Measurements from ENCODE around the gene PBX1.
A peak's percentile ranks its signal among the peaks of the same experiment; 100 is the strongest.
"Not testable (repeated sequence)": the region's sequence is repeated elsewhere in the genome, so short reads cannot be mapped to it uniquely, and the experiment has no call there.

PBX1 gene

DNA sequence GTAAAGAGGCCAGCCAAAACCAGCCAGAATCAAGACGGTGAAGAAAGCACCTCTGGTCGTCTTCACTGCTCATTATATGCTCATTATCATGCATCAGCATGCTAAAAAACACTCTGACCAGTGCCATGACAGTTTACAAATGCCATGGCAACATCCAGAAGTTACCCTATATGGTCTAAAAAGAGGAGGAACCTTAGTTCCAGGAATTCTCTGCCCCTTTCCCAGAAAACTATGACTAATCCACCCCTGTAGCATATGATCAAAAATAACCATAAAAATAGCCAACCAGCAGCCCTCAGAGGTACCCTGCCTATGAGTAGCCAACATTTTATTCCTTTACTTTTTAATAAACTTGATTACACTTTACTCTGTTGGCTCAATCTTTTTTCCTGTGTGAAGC, 34.2 kb upstream of the PBX1 start:
- Histone ChIP-seq H3K4me1 (ENCODE audit: control insufficient read depth, insufficient read depth, low read length) (no peaks in the 10 kb centered on the region), H3K4me3 (ENCODE audit: low read depth, low read length) (no peak overlapping the region), H3K9me3 (ENCODE audit: control insufficient read depth, insufficient read depth, low read depth, low read length) (no peaks in the 10 kb centered on the region), H3K36me3 (ENCODE audit: control insufficient read depth in 2 of 2, insufficient read depth in 1 of 2, low read length in 2 of 2) (no peaks in the 10 kb centered on the region), H3K27ac (ENCODE audit: extremely low read depth, low read depth, low read length) (no peak overlapping the region)
- ChIA-PET POLR2A (no interaction called here), CTCF (no interaction called here)
- TF ChIP-seq ZFHX2 (tag by site-specific recombination; conservative IDR thresholded peaks at IDR 0.05) (no peak), OVOL3 (tag by site-specific recombination; IDR thresholded peaks at IDR 0.05) (no peak)

DNA sequence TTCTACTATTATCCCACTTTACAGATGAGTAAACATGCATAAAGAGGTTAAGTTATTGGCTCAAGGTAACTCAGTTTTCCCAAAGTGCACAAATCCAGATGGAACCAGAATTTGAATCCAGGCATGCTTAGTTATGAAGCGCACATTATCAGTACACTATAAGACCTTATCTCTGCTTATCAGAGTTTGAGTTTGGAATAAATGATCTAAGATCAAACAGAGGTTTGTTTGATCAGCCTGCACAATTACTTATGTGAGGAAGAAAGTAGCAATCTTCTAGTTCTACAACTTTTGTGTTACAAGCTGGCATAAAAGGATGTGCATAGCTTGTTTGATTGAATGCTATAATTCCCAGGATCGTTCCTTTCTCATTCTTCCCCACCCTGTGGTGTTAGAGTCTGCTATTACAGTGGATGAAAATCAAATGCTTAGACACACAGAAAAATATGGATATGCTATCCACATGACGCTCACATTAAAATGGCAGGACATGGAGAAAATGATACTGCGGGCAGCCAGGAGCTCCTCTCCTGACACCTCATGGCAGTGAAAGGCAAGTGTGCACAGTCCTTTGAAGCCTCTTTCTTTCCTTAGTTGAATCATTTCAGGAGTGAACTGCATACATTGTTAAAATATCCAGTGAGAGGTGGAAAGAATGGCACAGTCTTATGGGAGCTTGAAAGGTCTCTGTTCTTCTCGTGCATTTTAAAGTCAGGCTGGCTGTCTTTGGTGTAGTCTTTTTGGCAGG, 23.9 kb upstream of the PBX1 start:
- H3K36me3 ChIP-seq (ENCODE audit: control insufficient read depth in 2 of 2, insufficient read depth in 1 of 2, low read length in 2 of 2), result no peaks in the 10 kb centered on the region
- H3K4me1 ChIP-seq (ENCODE audit: control insufficient read depth, insufficient read depth, low read length), result no peaks in the 10 kb centered on the region
- H3K9me3 ChIP-seq (ENCODE audit: control insufficient read depth, insufficient read depth, low read depth, low read length), result no peaks in the 10 kb centered on the region
- no peak overlapping the region for H3K27ac ChIP-seq (ENCODE audit: extremely low read depth, low read depth, low read length)
- TF ChIP-seq SCRT1 (tag by site-specific recombination; IDR thresholded peaks at IDR 0.05; ENCODE audit: borderline replicate concordance) (no peak), KLF16 (tag by site-specific recombination; IDR thresholded peaks at IDR 0.05) (no peak)
- TF ChIP-seq, protein P1, sequence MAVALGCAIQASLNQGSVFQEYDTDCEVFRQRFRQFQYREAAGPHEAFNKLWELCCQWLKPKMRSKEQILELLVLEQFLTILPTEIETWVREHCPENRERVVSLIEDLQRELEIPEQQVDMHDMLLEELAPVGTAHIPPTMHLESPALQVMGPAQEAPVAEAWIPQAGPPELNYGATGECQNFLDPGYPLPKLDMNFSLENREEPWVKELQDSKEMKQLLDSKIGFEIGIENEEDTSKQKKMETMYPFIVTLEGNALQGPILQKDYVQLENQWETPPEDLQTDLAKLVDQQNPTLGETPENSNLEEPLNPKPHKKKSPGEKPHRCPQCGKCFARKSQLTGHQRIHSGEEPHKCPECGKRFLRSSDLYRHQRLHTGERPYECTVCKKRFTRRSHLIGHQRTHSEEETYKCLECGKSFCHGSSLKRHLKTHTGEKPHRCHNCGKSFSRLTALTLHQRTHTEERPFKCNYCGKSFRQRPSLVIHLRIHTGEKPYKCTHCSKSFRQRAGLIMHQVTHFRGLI (tag by site-specific recombination; IDR thresholded peaks at IDR 0.05), result no peak
- TF ChIP-seq, protein P2, sequence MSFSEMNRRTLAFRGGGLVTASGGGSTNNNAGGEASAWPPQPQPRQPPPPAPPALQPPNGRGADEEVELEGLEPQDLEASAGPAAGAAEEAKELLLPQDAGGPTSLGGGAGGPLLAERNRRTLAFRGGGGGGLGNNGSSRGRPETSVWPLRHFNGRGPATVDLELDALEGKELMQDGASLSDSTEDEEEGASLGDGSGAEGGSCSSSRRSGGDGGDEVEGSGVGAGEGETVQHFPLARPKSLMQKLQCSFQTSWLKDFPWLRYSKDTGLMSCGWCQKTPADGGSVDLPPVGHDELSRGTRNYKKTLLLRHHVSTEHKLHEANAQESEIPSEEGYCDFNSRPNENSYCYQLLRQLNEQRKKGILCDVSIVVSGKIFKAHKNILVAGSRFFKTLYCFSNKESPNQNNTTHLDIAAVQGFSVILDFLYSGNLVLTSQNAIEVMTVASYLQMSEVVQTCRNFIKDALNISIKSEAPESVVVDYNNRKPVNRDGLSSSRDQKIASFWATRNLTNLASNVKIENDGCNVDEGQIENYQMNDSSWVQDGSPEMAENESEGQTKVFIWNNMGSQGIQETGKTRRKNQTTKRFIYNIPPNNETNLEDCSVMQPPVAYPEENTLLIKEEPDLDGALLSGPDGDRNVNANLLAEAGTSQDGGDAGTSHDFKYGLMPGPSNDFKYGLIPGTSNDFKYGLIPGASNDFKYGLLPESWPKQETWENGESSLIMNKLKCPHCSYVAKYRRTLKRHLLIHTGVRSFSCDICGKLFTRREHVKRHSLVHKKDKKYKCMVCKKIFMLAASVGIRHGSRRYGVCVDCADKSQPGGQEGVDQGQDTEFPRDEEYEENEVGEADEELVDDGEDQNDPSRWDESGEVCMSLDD (tag by site-specific recombination; IDR thresholded peaks at IDR 0.05), result no peak
- H3K4me3 ChIP-seq (ENCODE audit: low read depth, low read length), result no peak overlapping the region
- ChIA-PET CTCF (interaction anchor here (0.6 kb wide), 1 partner anchor 312 kb away, joined by 3 read pairs; no protein-coding TSS in a partner anchor), POLR2A (no interaction called here)

DNA sequence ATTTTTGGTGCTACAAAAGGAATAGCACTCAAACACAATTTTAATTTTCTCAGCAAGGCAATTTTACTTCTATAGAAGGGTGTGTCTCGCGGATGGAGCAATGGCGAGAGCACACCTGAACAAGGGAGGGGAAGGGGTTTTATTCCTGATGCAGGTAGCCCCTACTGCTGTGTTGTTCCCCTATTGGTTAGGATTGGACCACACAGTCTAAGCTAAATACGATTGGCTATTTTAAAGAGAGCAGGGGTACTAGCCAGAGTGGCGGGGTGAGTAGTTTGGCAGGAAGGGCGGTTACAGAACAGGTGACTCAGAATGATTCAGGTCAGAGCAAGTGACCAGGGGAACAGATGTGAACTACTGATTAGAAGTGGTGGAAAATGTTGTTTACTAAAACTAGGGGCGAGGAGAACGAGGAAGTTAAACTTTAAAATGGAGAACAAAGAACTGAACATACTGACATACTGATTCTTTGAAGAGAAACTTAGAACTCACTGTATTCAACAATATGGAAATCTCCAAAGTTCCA, 6.5 kb upstream of the PBX1 start:
- H3K4me1 ChIP-seq (ENCODE audit: control insufficient read depth, insufficient read depth, low read length); POLR2A ChIA-PET; H3K4me3 ChIP-seq (ENCODE audit: low read depth, low read length); H3K9me3 ChIP-seq (ENCODE audit: control insufficient read depth, insufficient read depth, low read depth, low read length); H3K36me3 ChIP-seq (ENCODE audit: control insufficient read depth in 2 of 2, insufficient read depth in 1 of 2, low read length in 2 of 2); CTCF ChIA-PET; H3K27ac ChIP-seq (ENCODE audit: extremely low read depth, low read depth, low read length): not testable (repeated sequence)
- TF ChIP-seq SETDB1 (IDR thresholded peaks at IDR 0.05; ENCODE audit: insufficient read length, low read length), result peak; percentile 60

DNA sequence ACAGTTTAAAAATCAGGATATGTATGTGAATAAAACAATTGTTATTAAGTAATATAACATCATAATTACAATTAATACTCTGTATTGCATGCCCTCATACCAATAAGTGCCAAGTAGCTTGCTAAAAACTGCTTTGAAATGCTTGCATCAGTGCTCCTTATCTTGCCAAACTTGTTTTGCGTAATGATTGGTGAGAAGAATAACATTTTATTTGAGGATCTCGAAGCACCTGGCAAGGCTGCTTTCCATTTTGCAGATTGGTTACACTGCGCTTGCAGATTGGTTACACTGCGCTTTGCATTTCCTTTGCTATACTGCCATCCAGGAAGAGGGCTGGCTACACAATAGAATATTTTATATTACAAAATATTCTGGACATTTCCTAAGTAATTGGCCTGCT, 1.7 kb upstream of the PBX1 start:
- no peaks in the 10 kb centered on the region for H3K9me3 ChIP-seq (ENCODE audit: control insufficient read depth, insufficient read depth, low read depth, low read length)
- TF ChIP-seq ZNF561 (tag by site-specific recombination; IDR thresholded peaks at IDR 0.05; ENCODE audit: borderline replicate concordance) (no peak), ZNF629 (tag by site-specific recombination; IDR thresholded peaks at IDR 0.05) (no peak), ZNF239 (tag by site-specific recombination; IDR thresholded peaks at IDR 0.05) (no peak), ZNF404 (tag by site-specific recombination; IDR thresholded peaks at IDR 0.05) (no peak), ZNF2 (tag by site-specific recombination; IDR thresholded peaks at IDR 0.05) (no peak), TRIM28 (IDR thresholded peaks at IDR 0.05; ENCODE audit: borderline replicate concordance, low read length) (no peak)
- TF ChIP-seq, protein P3, sequence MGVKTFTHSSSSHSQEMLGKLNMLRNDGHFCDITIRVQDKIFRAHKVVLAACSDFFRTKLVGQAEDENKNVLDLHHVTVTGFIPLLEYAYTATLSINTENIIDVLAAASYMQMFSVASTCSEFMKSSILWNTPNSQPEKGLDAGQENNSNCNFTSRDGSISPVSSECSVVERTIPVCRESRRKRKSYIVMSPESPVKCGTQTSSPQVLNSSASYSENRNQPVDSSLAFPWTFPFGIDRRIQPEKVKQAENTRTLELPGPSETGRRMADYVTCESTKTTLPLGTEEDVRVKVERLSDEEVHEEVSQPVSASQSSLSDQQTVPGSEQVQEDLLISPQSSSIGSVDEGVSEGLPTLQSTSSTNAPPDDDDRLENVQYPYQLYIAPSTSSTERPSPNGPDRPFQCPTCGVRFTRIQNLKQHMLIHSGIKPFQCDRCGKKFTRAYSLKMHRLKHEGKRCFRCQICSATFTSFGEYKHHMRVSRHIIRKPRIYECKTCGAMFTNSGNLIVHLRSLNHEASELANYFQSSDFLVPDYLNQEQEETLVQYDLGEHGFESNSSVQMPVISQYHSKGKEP (tag by site-specific recombination; IDR thresholded peaks at IDR 0.05), result peak; percentile 47; the same call in 1 of the 2 replicates
- TF ChIP-seq, protein P4, sequence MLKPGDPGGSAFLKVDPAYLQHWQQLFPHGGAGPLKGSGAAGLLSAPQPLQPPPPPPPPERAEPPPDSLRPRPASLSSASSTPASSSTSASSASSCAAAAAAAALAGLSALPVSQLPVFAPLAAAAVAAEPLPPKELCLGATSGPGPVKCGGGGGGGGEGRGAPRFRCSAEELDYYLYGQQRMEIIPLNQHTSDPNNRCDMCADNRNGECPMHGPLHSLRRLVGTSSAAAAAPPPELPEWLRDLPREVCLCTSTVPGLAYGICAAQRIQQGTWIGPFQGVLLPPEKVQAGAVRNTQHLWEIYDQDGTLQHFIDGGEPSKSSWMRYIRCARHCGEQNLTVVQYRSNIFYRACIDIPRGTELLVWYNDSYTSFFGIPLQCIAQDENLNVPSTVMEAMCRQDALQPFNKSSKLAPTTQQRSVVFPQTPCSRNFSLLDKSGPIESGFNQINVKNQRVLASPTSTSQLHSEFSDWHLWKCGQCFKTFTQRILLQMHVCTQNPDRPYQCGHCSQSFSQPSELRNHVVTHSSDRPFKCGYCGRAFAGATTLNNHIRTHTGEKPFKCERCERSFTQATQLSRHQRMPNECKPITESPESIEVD (tag by site-specific recombination; IDR thresholded peaks at IDR 0.05), result peak; percentile 33; the same call in 1 of the 2 replicates
- no peak overlapping the region for H3K27ac ChIP-seq (ENCODE audit: extremely low read depth, low read depth, low read length)
- CTCF ChIA-PET, result interaction anchor here (0.6 kb wide), 1 partner anchor 230 kb away, joined by 3 read pairs; no protein-coding TSS in a partner anchor
- no peak overlapping the region for H3K4me3 ChIP-seq (ENCODE audit: low read depth, low read length)
- H3K4me1 ChIP-seq (ENCODE audit: control insufficient read depth, insufficient read depth, low read length), result 0 out of 2 replicates have a peak, but pooled peaks cover 2% of the 10 kb centered on the region
- POLR2A ChIA-PET, result no interaction called here
- no peaks in the 10 kb centered on the region for H3K36me3 ChIP-seq (ENCODE audit: control insufficient read depth in 2 of 2, insufficient read depth in 1 of 2, low read length in 2 of 2)
